Measurements from ENCODE around the gene DRG2. TPM values are rescaled to one million over a fixed set of nuclear protein-coding genes. Genes with fewer than 3 reads are reported as not detected.

The DRG2 gene
- total RNA-seq, 1 donor from 2014 or later: 20.9 TPM

DNA sequence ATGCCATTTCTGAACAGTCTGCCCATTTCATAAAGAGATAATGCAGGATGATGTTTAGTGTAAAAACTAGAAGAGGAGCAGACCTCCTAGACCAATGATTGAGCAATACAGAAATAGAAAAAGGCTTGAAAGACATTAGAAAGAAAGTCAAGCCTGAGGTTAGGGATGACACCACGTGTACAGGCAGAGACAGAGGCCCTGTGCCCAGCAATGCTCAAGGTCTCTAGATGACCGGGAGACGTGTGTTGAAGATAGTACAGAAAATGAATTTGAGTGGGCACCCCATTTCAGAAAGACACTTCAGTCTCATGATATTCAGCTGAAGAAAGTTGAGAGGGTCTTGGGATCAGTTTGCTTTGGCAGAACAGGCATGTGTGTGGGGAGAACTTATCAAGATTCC is 43.1 kb upstream of the DRG2 start:
- Histone ChIP-seq H3K4me1 (ENCODE audit: control insufficient read depth in 3 of 3, insufficient read depth in 3 of 3, low read length in 3 of 3) (peaks cover 15 to 39% (median 21%) of the 10 kb centered on the region in 3 donors), H3K4me3 (ENCODE audit: low read length in 3 of 3) (no peak overlapping the region), H3K27ac (ENCODE audit: low read depth, low read length) (no peak overlapping the region), H3K27me3 (ENCODE audit: control insufficient read depth in 3 of 3, insufficient read depth in 3 of 3, low read length in 3 of 3) (no peaks in the 10 kb centered on the region), H3K36me3 (ENCODE audit: control insufficient read depth in 3 of 3, insufficient read depth in 3 of 3, low read length in 3 of 3) (peaks cover 10 to 20% (median 20%) of the 10 kb centered on the region in 3 donors), H3K9me3 (ENCODE audit: control insufficient read depth in 3 of 3, low read length in 3 of 3) (no peaks in the 10 kb centered on the region), H3K9ac (ENCODE audit: low read depth in 1 of 3, low read length in 3 of 3) (no peak overlapping the region)

DNA sequence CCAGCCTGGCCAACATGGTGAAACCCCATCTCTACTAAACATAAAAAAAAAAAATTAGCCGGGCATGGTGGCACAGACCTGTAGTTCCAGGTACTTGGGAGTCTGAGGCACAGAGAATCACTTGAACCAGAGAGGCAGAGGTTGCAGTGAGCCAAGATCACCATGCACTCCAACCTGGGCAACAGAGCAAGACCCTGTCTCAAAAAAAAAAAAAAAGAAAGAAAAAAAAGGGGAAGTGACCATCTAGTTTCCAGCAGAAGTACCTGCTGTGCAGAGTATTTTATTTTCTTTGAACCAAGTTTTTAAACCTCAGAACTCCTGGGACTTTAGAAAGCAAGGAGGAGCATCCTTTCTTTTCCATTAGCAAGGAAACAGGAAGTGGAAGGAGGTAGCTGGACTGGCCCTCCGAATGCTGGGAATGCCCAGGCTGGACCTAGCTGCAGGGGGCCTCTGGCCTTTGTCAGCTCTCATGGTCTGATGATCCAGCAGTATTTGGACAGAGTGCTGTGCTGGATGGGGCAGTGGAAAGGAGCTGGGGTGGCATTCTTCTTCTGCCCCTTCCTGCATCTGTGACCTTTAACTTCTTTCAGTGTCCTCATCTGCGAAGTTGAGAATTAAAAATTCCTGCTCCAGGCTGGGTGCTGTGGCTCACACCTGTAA is 41.9 kb upstream of the DRG2 start:
- H3K9ac ChIP-seq (ENCODE audit: low read depth in 1 of 3, low read length in 3 of 3): no peak overlapping the region

DNA sequence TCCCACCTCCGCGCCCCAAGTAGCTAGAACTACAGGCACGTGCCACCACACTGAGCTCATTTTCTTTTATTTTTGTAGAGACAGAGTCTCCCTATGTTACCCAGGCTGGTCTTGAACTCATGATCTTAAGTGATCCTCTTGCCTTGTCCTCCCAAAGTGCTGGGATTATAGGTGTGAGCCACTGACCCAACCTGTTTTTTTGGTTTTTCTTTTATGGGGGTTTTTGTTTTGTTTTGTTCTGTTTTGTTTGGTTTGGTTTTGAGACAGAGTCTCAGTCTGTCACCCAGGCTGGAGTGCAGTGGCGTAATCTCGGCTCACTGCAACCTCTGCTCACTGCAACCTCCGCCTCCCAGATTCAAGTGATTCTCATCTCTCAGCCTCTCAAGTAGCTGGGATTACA is 32.2 kb upstream of the DRG2 start:
- no peak overlapping the region for H3K27ac ChIP-seq (ENCODE audit: low read depth, low read length)
- peaks cover 24 to 35% (median 29%) of the 10 kb centered on the region in 3 donors for H3K36me3 ChIP-seq (ENCODE audit: control insufficient read depth in 3 of 3, insufficient read depth in 3 of 3, low read length in 3 of 3)
- no peak overlapping the region for H3K4me3 ChIP-seq (ENCODE audit: low read length in 3 of 3)
- H3K27me3 ChIP-seq (ENCODE audit: control insufficient read depth in 3 of 3, insufficient read depth in 3 of 3, low read length in 3 of 3): no peaks in the 10 kb centered on the region
- no peak overlapping the region for H3K9ac ChIP-seq (ENCODE audit: low read depth in 1 of 3, low read length in 3 of 3)
- H3K4me1 ChIP-seq (ENCODE audit: control insufficient read depth in 3 of 3, insufficient read depth in 3 of 3, low read length in 3 of 3): no peaks in the 10 kb centered on the region
- H3K9me3 ChIP-seq (ENCODE audit: control insufficient read depth in 3 of 3, low read length in 3 of 3): no peaks in the 10 kb centered on the region

More for the DNA sequence above, 41.9 kb upstream of the DRG2 start:
- Histone ChIP-seq H3K27me3 (ENCODE audit: control insufficient read depth in 3 of 3, insufficient read depth in 3 of 3, low read length in 3 of 3) (no peaks in the 10 kb centered on the region), H3K36me3 (ENCODE audit: control insufficient read depth in 3 of 3, insufficient read depth in 3 of 3, low read length in 3 of 3) (peaks cover 10 to 20% (median 20%) of the 10 kb centered on the region in 3 donors), H3K4me1 (ENCODE audit: control insufficient read depth in 3 of 3, insufficient read depth in 3 of 3, low read length in 3 of 3) (peaks cover 5 to 30% (median 11%) of the 10 kb centered on the region in 3 donors), H3K4me3 (ENCODE audit: low read length in 3 of 3) (no peak overlapping the region), H3K9me3 (ENCODE audit: control insufficient read depth in 3 of 3, low read length in 3 of 3) (no peaks in the 10 kb centered on the region), H3K27ac (ENCODE audit: low read depth, low read length) (no peak overlapping the region)

DNA sequence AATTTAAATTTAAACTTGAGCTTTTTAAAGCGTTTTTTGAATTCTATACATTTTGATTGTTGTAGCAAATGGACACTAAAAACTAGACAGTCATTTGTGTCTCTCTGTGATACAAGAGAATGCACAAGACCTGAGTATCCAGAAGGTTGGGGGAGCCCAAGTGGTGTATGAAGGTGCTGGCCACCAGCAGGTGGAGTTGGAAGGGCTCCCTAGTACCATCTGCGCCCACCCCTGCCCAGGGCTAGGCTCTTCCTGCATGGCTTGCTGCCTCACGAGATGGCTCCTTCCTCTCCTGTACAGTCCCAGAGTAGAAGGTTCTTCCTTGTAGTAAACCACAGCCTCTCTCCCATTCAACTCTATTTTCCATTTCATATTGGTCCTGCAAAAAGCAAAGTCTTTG is 31.5 kb upstream of the DRG2 start:
- no peaks in the 10 kb centered on the region for H3K27me3 ChIP-seq (ENCODE audit: control insufficient read depth in 3 of 3, insufficient read depth in 3 of 3, low read length in 3 of 3)
- H3K4me1 ChIP-seq (ENCODE audit: control insufficient read depth in 3 of 3, insufficient read depth in 3 of 3, low read length in 3 of 3): no peaks in the 10 kb centered on the region
- no peak overlapping the region for H3K4me3 ChIP-seq (ENCODE audit: low read length in 3 of 3)
- peaks cover 27 to 39% (median 33%) of the 10 kb centered on the region in 3 donors for H3K36me3 ChIP-seq (ENCODE audit: control insufficient read depth in 3 of 3, insufficient read depth in 3 of 3, low read length in 3 of 3)
- H3K27ac ChIP-seq (ENCODE audit: low read depth, low read length): no peak overlapping the region
- no peaks in the 10 kb centered on the region for H3K9me3 ChIP-seq (ENCODE audit: control insufficient read depth in 3 of 3, low read length in 3 of 3)
- H3K9ac ChIP-seq (ENCODE audit: low read depth in 1 of 3, low read length in 3 of 3): no peak overlapping the region

DNA sequence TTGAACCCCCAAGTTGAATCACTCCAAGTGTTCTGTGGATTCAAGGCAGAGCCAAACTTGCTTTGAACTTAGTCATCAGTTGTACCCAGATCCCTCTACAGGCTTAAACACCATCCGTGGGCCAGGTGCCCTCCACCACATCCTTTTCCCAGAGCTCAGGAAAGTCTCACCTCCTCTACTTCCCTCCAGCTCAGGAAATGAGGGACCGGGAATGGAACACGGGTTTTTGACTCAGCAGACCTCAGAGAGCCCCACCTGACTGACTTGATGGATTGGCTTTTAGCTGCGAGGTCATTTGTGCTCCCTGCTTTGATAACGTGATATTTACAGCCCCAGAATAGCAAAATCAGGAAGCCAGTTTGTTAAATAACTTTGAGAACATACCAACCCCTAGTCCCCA is 28.5 kb upstream of the DRG2 start:
- peaks cover 28 to 43% (median 42%) of the 10 kb centered on the region in 3 donors for H3K36me3 ChIP-seq (ENCODE audit: control insufficient read depth in 3 of 3, insufficient read depth in 3 of 3, low read length in 3 of 3)
- no peaks in the 10 kb centered on the region for H3K27me3 ChIP-seq (ENCODE audit: control insufficient read depth in 3 of 3, insufficient read depth in 3 of 3, low read length in 3 of 3)
- peaks cover 0 to 7% (median under 1%) of the 10 kb centered on the region in 3 donors for H3K4me1 ChIP-seq (ENCODE audit: control insufficient read depth in 3 of 3, insufficient read depth in 3 of 3, low read length in 3 of 3)
- no peaks in the 10 kb centered on the region for H3K9me3 ChIP-seq (ENCODE audit: control insufficient read depth in 3 of 3, low read length in 3 of 3)
- no peak overlapping the region for H3K4me3 ChIP-seq (ENCODE audit: low read length in 3 of 3)
- H3K27ac ChIP-seq (ENCODE audit: low read depth, low read length): no peak overlapping the region
- no peak overlapping the region for H3K9ac ChIP-seq (ENCODE audit: low read depth in 1 of 3, low read length in 3 of 3)

DNA sequence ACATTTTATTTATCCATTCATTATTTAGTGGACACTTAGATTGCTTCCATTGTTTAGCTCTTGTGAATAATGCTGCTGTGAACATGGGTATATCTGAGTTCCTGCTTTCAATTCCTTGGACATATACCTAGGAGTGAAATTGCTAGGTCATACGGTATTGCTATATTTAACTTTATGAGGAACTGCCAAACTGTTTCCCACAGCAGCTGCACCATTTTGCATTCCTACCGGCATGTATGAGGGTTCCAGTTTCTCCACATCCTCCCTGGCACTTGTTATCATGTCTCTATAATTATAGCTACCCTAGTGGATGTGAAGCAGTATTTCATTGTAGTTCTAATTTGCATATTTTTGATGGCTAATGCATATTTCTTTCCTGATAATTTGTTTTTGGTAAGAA is 23.7 kb upstream of the DRG2 start:
- H3K9me3 ChIP-seq (ENCODE audit: control insufficient read depth in 3 of 3, low read length in 3 of 3): no peaks in the 10 kb centered on the region
- peaks cover 0 to 11% (median 5%) of the 10 kb centered on the region in 3 donors for H3K4me1 ChIP-seq (ENCODE audit: control insufficient read depth in 3 of 3, insufficient read depth in 3 of 3, low read length in 3 of 3)
- H3K9ac ChIP-seq (ENCODE audit: low read depth in 1 of 3, low read length in 3 of 3): no peak overlapping the region
- peaks cover 21 to 45% (median 42%) of the 10 kb centered on the region in 3 donors for H3K36me3 ChIP-seq (ENCODE audit: control insufficient read depth in 3 of 3, insufficient read depth in 3 of 3, low read length in 3 of 3)
- H3K4me3 ChIP-seq (ENCODE audit: low read length in 3 of 3): no peak overlapping the region
- H3K27me3 ChIP-seq (ENCODE audit: control insufficient read depth in 3 of 3, insufficient read depth in 3 of 3, low read length in 3 of 3): no peaks in the 10 kb centered on the region
- H3K27ac ChIP-seq (ENCODE audit: low read depth, low read length): peak overlapping the region; percentile 90

DNA sequence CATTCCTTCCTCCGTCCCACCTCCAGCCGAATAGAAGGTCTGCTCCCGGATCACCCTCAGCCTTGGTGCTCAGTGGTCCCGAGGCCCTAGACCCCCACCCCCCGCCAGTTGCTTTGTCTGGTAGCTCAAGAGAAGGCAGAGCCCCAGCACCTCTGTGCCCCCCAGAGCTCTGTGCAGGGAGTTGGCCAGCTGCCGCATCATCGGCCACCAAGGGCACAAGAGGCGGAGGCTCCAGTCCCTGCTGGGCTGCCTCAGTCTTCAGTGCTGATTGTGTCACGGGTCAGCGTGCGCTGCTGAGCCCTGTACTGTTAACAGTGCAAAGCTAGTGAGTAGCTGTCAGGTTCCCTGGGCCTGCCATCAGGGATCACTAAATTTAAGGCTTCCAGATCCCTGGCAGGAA is 22.2 kb upstream of the DRG2 start:
- no peak overlapping the region for H3K4me3 ChIP-seq (ENCODE audit: low read length in 3 of 3)
- H3K36me3 ChIP-seq (ENCODE audit: control insufficient read depth in 3 of 3, insufficient read depth in 3 of 3, low read length in 3 of 3): peaks cover 17 to 37% (median 37%) of the 10 kb centered on the region in 3 donors
- H3K9ac ChIP-seq (ENCODE audit: low read depth in 1 of 3, low read length in 3 of 3): no peak overlapping the region
- no peaks in the 10 kb centered on the region for H3K27me3 ChIP-seq (ENCODE audit: control insufficient read depth in 3 of 3, insufficient read depth in 3 of 3, low read length in 3 of 3)
- H3K4me1 ChIP-seq (ENCODE audit: control insufficient read depth in 3 of 3, insufficient read depth in 3 of 3, low read length in 3 of 3): peaks cover under 1 to 11% (median 5%) of the 10 kb centered on the region in 3 donors
- H3K27ac ChIP-seq (ENCODE audit: low read depth, low read length): no peak overlapping the region
- no peaks in the 10 kb centered on the region for H3K9me3 ChIP-seq (ENCODE audit: control insufficient read depth in 3 of 3, low read length in 3 of 3)

DNA sequence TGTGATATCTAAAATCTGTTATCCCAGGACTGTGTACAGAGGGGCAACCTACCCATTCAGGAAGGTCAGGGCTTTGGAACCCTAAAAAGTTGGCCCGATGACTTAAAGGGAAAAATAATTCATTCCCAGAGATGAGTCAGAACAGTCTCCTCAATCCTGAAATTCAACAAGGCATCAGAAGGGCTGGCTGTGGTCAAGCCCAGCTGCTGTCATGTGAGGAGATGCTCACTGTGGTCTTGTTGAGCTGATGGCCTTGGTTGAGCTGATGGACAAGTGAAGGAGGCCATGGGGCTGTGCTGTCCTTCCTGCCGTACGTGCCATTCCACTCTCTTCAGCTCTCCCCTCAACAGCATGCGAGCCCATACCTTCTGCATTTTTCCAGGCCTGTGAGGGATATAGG is 20.9 kb upstream of the DRG2 start:
- peaks cover 7 to 27% (median 27%) of the 10 kb centered on the region in 3 donors for H3K36me3 ChIP-seq (ENCODE audit: control insufficient read depth in 3 of 3, insufficient read depth in 3 of 3, low read length in 3 of 3)
- no peak overlapping the region for H3K9ac ChIP-seq (ENCODE audit: low read depth in 1 of 3, low read length in 3 of 3)
- peaks cover 7 to 17% (median 9%) of the 10 kb centered on the region in 3 donors for H3K4me1 ChIP-seq (ENCODE audit: control insufficient read depth in 3 of 3, insufficient read depth in 3 of 3, low read length in 3 of 3)
- no peak overlapping the region for H3K27ac ChIP-seq (ENCODE audit: low read depth, low read length)
- H3K27me3 ChIP-seq (ENCODE audit: control insufficient read depth in 3 of 3, insufficient read depth in 3 of 3, low read length in 3 of 3): no peaks in the 10 kb centered on the region
- H3K4me3 ChIP-seq (ENCODE audit: low read length in 3 of 3): no peak overlapping the region
- H3K9me3 ChIP-seq (ENCODE audit: control insufficient read depth in 3 of 3, low read length in 3 of 3): no peaks in the 10 kb centered on the region

DNA sequence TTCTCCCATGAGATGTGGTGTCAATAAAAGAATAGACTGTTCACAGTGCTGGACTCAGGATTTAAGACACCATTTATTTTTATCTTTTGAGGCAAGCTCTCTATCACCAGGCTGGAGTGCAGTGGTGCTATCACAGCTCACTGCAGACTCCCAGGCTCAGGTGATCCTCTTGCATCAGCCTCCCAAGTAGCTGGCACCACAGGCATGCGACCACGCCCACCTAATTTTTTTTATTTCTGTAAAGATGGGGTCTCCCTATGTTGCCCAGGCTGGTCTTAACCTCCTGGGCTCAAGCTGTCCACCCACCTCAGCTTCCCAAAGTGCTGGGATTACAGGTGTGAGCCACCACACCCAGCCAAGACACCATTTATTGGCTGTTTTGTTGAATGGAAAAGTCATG is 18.6 kb upstream of the DRG2 start:
- Histone ChIP-seq H3K27ac (ENCODE audit: low read depth, low read length) (no peak overlapping the region), H3K9ac (ENCODE audit: low read depth in 1 of 3, low read length in 3 of 3) (no peak overlapping the region)

DNA sequence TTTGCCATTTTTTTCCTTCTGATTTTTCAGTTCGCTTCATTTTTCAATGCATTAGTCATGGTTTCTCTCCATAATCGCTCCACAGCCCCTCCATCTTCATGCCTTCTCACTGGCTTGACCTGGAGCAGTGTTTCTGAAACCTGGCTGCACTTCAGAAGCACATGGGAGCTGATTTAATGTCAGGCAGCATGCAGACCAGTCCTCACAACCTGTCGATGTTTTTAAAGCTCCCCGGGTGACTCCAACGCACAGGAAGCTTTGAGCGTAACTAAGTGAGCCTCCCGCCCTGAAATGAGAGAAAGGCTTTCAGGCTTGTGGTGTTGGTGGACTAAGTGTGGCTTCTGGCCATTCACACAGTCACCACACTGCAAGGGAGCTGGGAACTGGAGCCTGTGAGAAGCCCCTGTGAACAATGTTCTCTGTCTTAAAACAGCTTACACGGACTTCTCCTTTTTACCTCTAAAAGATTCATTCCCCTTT is 16.8 kb upstream of the DRG2 start:
- Histone ChIP-seq H3K9me3 (ENCODE audit: control insufficient read depth in 3 of 3, low read length in 3 of 3) (no peaks in the 10 kb centered on the region), H3K27me3 (ENCODE audit: control insufficient read depth in 3 of 3, insufficient read depth in 3 of 3, low read length in 3 of 3) (no peaks in the 10 kb centered on the region), H3K4me1 (ENCODE audit: control insufficient read depth in 3 of 3, insufficient read depth in 3 of 3, low read length in 3 of 3) (peaks cover 4 to 7% (median 6%) of the 10 kb centered on the region in 3 donors), H3K9ac (ENCODE audit: low read depth in 1 of 3, low read length in 3 of 3) (peak overlapping the region in 2 of 3 donors; percentile 58 to 63), H3K36me3 (ENCODE audit: control insufficient read depth in 3 of 3, insufficient read depth in 3 of 3, low read length in 3 of 3) (peaks cover 0 to 13% (median 6%) of the 10 kb centered on the region in 3 donors), H3K27ac (ENCODE audit: low read depth, low read length) (no peak overlapping the region), H3K4me3 (ENCODE audit: low read length in 3 of 3) (peak overlapping the region in 2 of 3 donors; percentile 23 to 45)

More for the DNA sequence above, 18.6 kb upstream of the DRG2 start:
- Histone ChIP-seq H3K27me3 (ENCODE audit: control insufficient read depth in 3 of 3, insufficient read depth in 3 of 3, low read length in 3 of 3) (no peaks in the 10 kb centered on the region), H3K4me1 (ENCODE audit: control insufficient read depth in 3 of 3, insufficient read depth in 3 of 3, low read length in 3 of 3) (peaks cover 7 to 12% (median 9%) of the 10 kb centered on the region in 3 donors), H3K4me3 (ENCODE audit: low read length in 3 of 3) (no peak overlapping the region), H3K9me3 (ENCODE audit: control insufficient read depth in 3 of 3, low read length in 3 of 3) (no peaks in the 10 kb centered on the region), H3K36me3 (ENCODE audit: control insufficient read depth in 3 of 3, insufficient read depth in 3 of 3, low read length in 3 of 3) (peaks cover 7 to 21% (median 17%) of the 10 kb centered on the region in 3 donors)
